Measurements from ENCODE around the gene PPIP5K1.
A peak's percentile ranks its signal among the peaks of the same experiment; 100 is the strongest.

The PPIP5K1 gene

GRCh38 chr15:43493703-43494472 is 96.1 kb downstream of the PPIP5K1 start:
- Histone ChIP-seq H3K9me3 (no peaks in the 10 kb centered on the region), H3K27me3 (no peaks in the 10 kb centered on the region), H3K4me3 (peak overlapping the region; percentile 69 to 93), H3K36me3 (peaks cover 0 to 12% (median 0%) of the 10 kb centered on the region in 3 donors), H3K27ac (peak overlapping the region; percentile 78 to 80), H3K4me1 (peaks cover 0 to 22% (median 4%) of the 10 kb centered on the region in 4 donors)
- DNase-seq: no peak
- intact Hi-C loops (cut with DNase I; ENCODE audit: low total_unique reads): loop anchor here (1.0 kb wide), 1 partner anchor 16 kb away; no protein-coding TSS in a partner anchor
- TF ChIP-seq CTCF (IDR thresholded peaks at IDR 0.05): no peak

- Histone ChIP-seq H3K9me3 (no peaks in the 10 kb centered on the region), H3K27me3 (no peaks in the 10 kb centered on the region), H3K4me1 (peaks cover 0 to 22% (median 4%) of the 10 kb centered on the region in 4 donors), H3K4me3 (peak within 1 kb of the TSS; percentile 69 to 93), H3K36me3 (peaks cover 0 to 21% (median 1%) of the 10 kb centered on the region in 3 donors), H3K27ac (peak within 1 kb of the TSS; percentile 78 to 80)
- intact Hi-C loops (cut with DNase I; ENCODE audit: low total_unique reads): loop anchor here (1.0 kb wide), 1 partner anchor 17 kb away; no protein-coding TSS in a partner anchor
- TF ChIP-seq CTCF (IDR thresholded peaks at IDR 0.05): no peak
- DNase-seq: peak; percentile 97 to 98
Observed at GRCh38 chr15:43492673-43493601, 97.1 kb downstream of the PPIP5K1 start, which contains the start of gene TP53BP1. Gene TP53BP1 (minus strand): TSS chr15:43493156. CDS start chr15:43493043, 113 bp downstream.

GRCh38 chr15:43492266-43492665 is 97.7 kb downstream of the PPIP5K1 start:
- peak overlapping the region; percentile 78 to 80 for H3K27ac ChIP-seq
- no peaks in the 10 kb centered on the region for H3K9me3 ChIP-seq
- no peak for TF ChIP-seq CTCF (IDR thresholded peaks at IDR 0.05)
- no peak for DNase-seq
- H3K4me3 ChIP-seq: peak overlapping the region; percentile 69 to 93
- intact Hi-C loops (cut with DNase I; ENCODE audit: low total_unique reads): no loop called here
- H3K27me3 ChIP-seq: no peaks in the 10 kb centered on the region
- H3K4me1 ChIP-seq: peaks cover 0 to 22% (median 4%) of the 10 kb centered on the region in 4 donors
- H3K36me3 ChIP-seq: peaks cover 0 to 28% (median 7%) of the 10 kb centered on the region in 3 donors

- H3K4me1 ChIP-seq: peaks cover 0 to 22% (median 4%) of the 10 kb centered on the region in 4 donors
- H3K9me3 ChIP-seq: no peaks in the 10 kb centered on the region
- peaks cover 0 to 45% (median 7%) of the 10 kb centered on the region in 3 donors for H3K36me3 ChIP-seq
- no peak overlapping the region for H3K4me3 ChIP-seq
- intact Hi-C loops (cut with DNase I; ENCODE audit: low total_unique reads): no loop called here
- no peak overlapping the region for H3K27ac ChIP-seq
- no peak for DNase-seq
- no peak for TF ChIP-seq CTCF (IDR thresholded peaks at IDR 0.05)
- no peaks in the 10 kb centered on the region for H3K27me3 ChIP-seq
Observed at GRCh38 chr15:43489191-43489590, 100.8 kb downstream of the PPIP5K1 start.

GRCh38 chr15:43488790-43489189 is 101.2 kb downstream of the PPIP5K1 start:
- no peak overlapping the region for H3K27ac ChIP-seq
- peaks cover 0 to 45% (median 7%) of the 10 kb centered on the region in 3 donors for H3K36me3 ChIP-seq
- DNase-seq: no peak
- no peak overlapping the region for H3K4me3 ChIP-seq
- no peaks in the 10 kb centered on the region for H3K9me3 ChIP-seq
- no peak for TF ChIP-seq CTCF (IDR thresholded peaks at IDR 0.05)
- intact Hi-C loops (cut with DNase I; ENCODE audit: low total_unique reads): no loop called here
- no peaks in the 10 kb centered on the region for H3K27me3 ChIP-seq
- H3K4me1 ChIP-seq: peaks cover 0 to 22% (median 4%) of the 10 kb centered on the region in 4 donors
